Stomach (tissue), 4 donors: ENCODE data around the gene PPBP.

Experiments
- EP300 ChIP-seq: sonication (generic); formaldehyde crosslinking; IDR thresholded peaks from one replicate; pipeline ENCODE4 v1.6.1; 2017; ENCODE audit warnings: antibody characterized with exemption
- POLR2A ChIP-seq, 4 donors: fragments of 450-650 bp; IDR thresholded peaks; one replicate each; pipeline ENCODE4 v1.6.1; 2016; ENCODE audit warnings: antibody characterized with exemption in 4 of 4, control low read depth in 2 of 4, mild to moderate bottlenecking in 1 of 4, moderate library complexity in 1 of 4
- TF ChIP-seq, protein P1 (sequence below), 7 experiments: fragments of 450-650 bp in 4 of 7; fragments of 200-600 bp in 3 of 7; sonication (generic) in 3 of 7; IDR thresholded peaks; one replicate each; pipeline ENCODE4 v1.5.1; 2016 to 2019; ENCODE audit warnings: antibody characterized with exemption in 7 of 7, control low read depth in 2 of 7, mild to moderate bottlenecking in 1 of 7

DNA sequence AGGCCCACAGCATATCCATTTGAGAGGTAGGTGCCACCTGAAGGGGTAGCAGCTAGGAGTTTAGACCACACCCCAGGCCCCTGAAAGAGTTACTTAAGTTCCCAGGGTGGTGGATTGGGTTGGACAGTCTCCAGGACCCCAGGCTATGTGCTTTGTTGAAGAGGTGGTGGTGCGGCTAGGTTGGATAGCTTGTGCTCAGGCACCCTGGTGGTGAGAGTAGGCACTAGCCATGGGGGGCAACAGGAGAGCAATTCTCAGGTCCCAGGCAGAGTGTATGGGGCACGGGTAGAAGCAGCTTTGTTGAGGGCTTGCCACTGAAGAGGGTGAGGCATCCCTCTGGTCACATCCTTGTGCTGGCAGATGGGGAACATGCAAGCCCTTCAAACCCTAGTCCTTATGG, 11.8 kb downstream of the PPBP start:
- no peak for TF ChIP-seq POLR2A (IDR thresholded peaks at IDR 0.05)
- TF ChIP-seq EP300, result no peak
- TF ChIP-seq, protein P1, sequence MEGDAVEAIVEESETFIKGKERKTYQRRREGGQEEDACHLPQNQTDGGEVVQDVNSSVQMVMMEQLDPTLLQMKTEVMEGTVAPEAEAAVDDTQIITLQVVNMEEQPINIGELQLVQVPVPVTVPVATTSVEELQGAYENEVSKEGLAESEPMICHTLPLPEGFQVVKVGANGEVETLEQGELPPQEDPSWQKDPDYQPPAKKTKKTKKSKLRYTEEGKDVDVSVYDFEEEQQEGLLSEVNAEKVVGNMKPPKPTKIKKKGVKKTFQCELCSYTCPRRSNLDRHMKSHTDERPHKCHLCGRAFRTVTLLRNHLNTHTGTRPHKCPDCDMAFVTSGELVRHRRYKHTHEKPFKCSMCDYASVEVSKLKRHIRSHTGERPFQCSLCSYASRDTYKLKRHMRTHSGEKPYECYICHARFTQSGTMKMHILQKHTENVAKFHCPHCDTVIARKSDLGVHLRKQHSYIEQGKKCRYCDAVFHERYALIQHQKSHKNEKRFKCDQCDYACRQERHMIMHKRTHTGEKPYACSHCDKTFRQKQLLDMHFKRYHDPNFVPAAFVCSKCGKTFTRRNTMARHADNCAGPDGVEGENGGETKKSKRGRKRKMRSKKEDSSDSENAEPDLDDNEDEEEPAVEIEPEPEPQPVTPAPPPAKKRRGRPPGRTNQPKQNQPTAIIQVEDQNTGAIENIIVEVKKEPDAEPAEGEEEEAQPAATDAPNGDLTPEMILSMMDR (IDR thresholded peaks at IDR 0.05), result no peak
